Uterus (tissue), 2 donors: ENCODE results near the gene CD63.

ENCODE experiments used
- POLR2A ChIP-seq, 2 donors: fragments of 450-650 bp; IDR thresholded peaks; one replicate each; pipeline ENCODE4 v1.6.1; 2016; ENCODE audit warnings: antibody characterized with exemption in 2 of 2, mild to moderate bottlenecking in 1 of 2, moderate library complexity in 1 of 2
- TF ChIP-seq, protein P1 (sequence below), 4 experiments: fragments of 200-600 bp in 2 of 4; fragments of 450-650 bp in 2 of 4; sonication (generic) in 2 of 4; IDR thresholded peaks; one replicate each; pipeline ENCODE4 v1.5.1; 2016 to 2019; ENCODE audit warnings: antibody characterized with exemption in 4 of 4, mild to moderate bottlenecking in 2 of 4, moderate library complexity in 1 of 4

GRCh38 chr12:55736780-55737580 is 8.2 kb upstream of the CD63 start:
- TF ChIP-seq, protein P1, sequence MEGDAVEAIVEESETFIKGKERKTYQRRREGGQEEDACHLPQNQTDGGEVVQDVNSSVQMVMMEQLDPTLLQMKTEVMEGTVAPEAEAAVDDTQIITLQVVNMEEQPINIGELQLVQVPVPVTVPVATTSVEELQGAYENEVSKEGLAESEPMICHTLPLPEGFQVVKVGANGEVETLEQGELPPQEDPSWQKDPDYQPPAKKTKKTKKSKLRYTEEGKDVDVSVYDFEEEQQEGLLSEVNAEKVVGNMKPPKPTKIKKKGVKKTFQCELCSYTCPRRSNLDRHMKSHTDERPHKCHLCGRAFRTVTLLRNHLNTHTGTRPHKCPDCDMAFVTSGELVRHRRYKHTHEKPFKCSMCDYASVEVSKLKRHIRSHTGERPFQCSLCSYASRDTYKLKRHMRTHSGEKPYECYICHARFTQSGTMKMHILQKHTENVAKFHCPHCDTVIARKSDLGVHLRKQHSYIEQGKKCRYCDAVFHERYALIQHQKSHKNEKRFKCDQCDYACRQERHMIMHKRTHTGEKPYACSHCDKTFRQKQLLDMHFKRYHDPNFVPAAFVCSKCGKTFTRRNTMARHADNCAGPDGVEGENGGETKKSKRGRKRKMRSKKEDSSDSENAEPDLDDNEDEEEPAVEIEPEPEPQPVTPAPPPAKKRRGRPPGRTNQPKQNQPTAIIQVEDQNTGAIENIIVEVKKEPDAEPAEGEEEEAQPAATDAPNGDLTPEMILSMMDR (IDR thresholded peaks at IDR 0.05) = peak; percentile 54 to 68 (median 61)
- TF ChIP-seq POLR2A (IDR thresholded peaks at IDR 0.05) = no peak
